Calu3 (cell line): Measurements from ENCODE around the gene STK39. TPM values are rescaled to one million over a fixed set of nuclear protein-coding genes. Genes with fewer than 3 reads are reported as not detected.

Experiments
- BruUV-seq: library from RNA; stranded (reverse); fragments of 400-500 nt; replicated peaks from 2 replicates; lab custom pipeline; 2021; lab: Mats Ljungman, UMichigan
- CTCF ChIA-PET: fragments of 300-600 bp; sonication (Branson Sonifier 250); formaldehyde crosslinking; loops from one replicate; lab custom pipeline; 2022; ENCODE audit warnings: antibody characterized with exemption; lab: Charles Lee
- DNase-seq: peaks from one replicate; pipeline ENCODE4 v3.0.0; 2022
- H3K27ac Mint-ChIP-seq: one replicate; pipeline ENCODE4 v1.8.0; 2022; ENCODE audit warnings: mixed read lengths; ENCODE audit not compliant: unreplicated experiment
- H3K27me3 Mint-ChIP-seq: one replicate; pipeline ENCODE4 v1.8.0; 2022; ENCODE audit warnings: mixed read lengths; ENCODE audit not compliant: unreplicated experiment
- H3K36me3 Mint-ChIP-seq: one replicate; pipeline ENCODE4 v1.8.0; 2022; ENCODE audit warnings: mild to moderate bottlenecking, moderate library complexity, mixed read lengths; ENCODE audit not compliant: insufficient read depth, unreplicated experiment
- H3K4me1 Mint-ChIP-seq: one replicate; pipeline ENCODE4 v1.8.0; 2022; ENCODE audit warnings: mild to moderate bottlenecking, low read depth, mixed read lengths; ENCODE audit not compliant: unreplicated experiment
- H3K4me3 Mint-ChIP-seq: one replicate; pipeline ENCODE4 v1.8.0; 2022; ENCODE audit warnings: mild to moderate bottlenecking, low read depth, moderate library complexity, mixed read lengths; ENCODE audit not compliant: unreplicated experiment
- H3K9me3 Mint-ChIP-seq: one replicate; pipeline ENCODE4 v1.8.0; 2022; ENCODE audit warnings: low read depth, mixed read lengths; ENCODE audit not compliant: unreplicated experiment
- CTCF ChIP-seq: fragments of 200-600 bp; IDR thresholded peaks from one replicate; pipeline ENCODE4 v1.8.0; 2022; ENCODE audit warnings: antibody characterized with exemption; ENCODE audit not compliant: unreplicated experiment
- intact Hi-C: fragments of 100-400 bp; cut with micrococcal nuclease; formaldehyde crosslinking; loops from one replicate; pipeline ENCODE4 v1.10.0; 2022; ENCODE audit not compliant: unreplicated experiment
- total RNA-seq: library from RNA; stranded (reverse); gene quantifications from 2 replicates; pipeline ENCODE4 v1.2.3, GENCODE V29; 2022

Gene STK39
- total RNA-seq, 1 experiment from 2014 or later = 110 TPM

GRCh38 chr2:168118733-168119514 is 128.5 kb downstream of the STK39 start:
- BruUV-seq = no TSS peak
- TF ChIP-seq CTCF = peak; percentile 49
- CTCF ChIA-PET = interaction anchor here (0.8 to 2.5 kb wide), 8 partner anchors 29 to 855 kb away, joined by 3 to 10 read pairs (median 6); no protein-coding TSS in a partner anchor

GRCh38 chr2:168116448-168116847 is 130.9 kb downstream of the STK39 start:
- no peaks in the 10 kb centered on the region for H3K27me3 Mint-ChIP-seq
- CTCF ChIA-PET = no interaction called here
- no peak overlapping the region for H3K4me3 Mint-ChIP-seq
- no peak overlapping the region for H3K27ac Mint-ChIP-seq
- TF ChIP-seq CTCF = no peak
- no peaks in the 10 kb centered on the region for H3K9me3 Mint-ChIP-seq
- peaks cover 8% of the 10 kb centered on the region for H3K4me1 Mint-ChIP-seq
- intact Hi-C loops = loop anchor here (5.0 to 10.0 kb wide), 2 partner anchors 774 to 852 kb away; no protein-coding TSS in a partner anchor
- peaks cover 25% of the 10 kb centered on the region for H3K36me3 Mint-ChIP-seq
- BruUV-seq = no TSS peak
- no peak for DNase-seq

More at GRCh38 chr2:168118733-168119514, 128.5 kb downstream of the STK39 start:
- Mint-ChIP-seq H3K4me1 (no peaks in the 10 kb centered on the region), H3K9me3 (no peaks in the 10 kb centered on the region), H3K27ac (no peak overlapping the region), H3K27me3 (no peaks in the 10 kb centered on the region), H3K4me3 (no peak overlapping the region), H3K36me3 (peaks cover 34% of the 10 kb centered on the region)
- intact Hi-C loops = loop anchor here (2.0 to 10.0 kb wide), 4 partner anchors 154 to 1580 kb away; no protein-coding TSS in a partner anchor
- peak; percentile 41 for DNase-seq

GRCh38 chr2:168114619-168115018 is 132.8 kb downstream of the STK39 start:
- DNase-seq = no peak
- no peak overlapping the region for H3K27ac Mint-ChIP-seq
- peaks cover 8% of the 10 kb centered on the region for H3K4me1 Mint-ChIP-seq
- no TSS peak for BruUV-seq
- no peaks in the 10 kb centered on the region for H3K9me3 Mint-ChIP-seq
- H3K4me3 Mint-ChIP-seq = no peak overlapping the region
- no peaks in the 10 kb centered on the region for H3K27me3 Mint-ChIP-seq
- intact Hi-C loops = loop anchor here (5.0 to 10.0 kb wide), 2 partner anchors 772 to 850 kb away; no protein-coding TSS in a partner anchor
- H3K36me3 Mint-ChIP-seq = peaks cover 25% of the 10 kb centered on the region
- CTCF ChIA-PET = no interaction called here
- TF ChIP-seq CTCF = no peak

GRCh38 chr2:168114040-168114439 is 133.4 kb downstream of the STK39 start:
- Mint-ChIP-seq H3K9me3 (no peaks in the 10 kb centered on the region), H3K36me3 (peaks cover 30% of the 10 kb centered on the region), H3K4me3 (no peak overlapping the region), H3K27me3 (no peaks in the 10 kb centered on the region), H3K27ac (no peak overlapping the region), H3K4me1 (peaks cover 8% of the 10 kb centered on the region)
- intact Hi-C loops = loop anchor here (10.0 kb wide), 1 partner anchor 849 kb away; no protein-coding TSS in a partner anchor
- no peak for DNase-seq
- CTCF ChIA-PET = no interaction called here
- TF ChIP-seq CTCF = no peak
- no TSS peak for BruUV-seq
